Keratinocyte (primary cell): ENCODE data around the gene GSTA2. TPM values are rescaled to one million over a fixed set of nuclear protein-coding genes. Genes with fewer than 3 reads are reported as not detected.

Experiments
- DNase-seq: peaks from one replicate; pipeline ENCODE4 v3.0.0-alpha.2; 2011; ENCODE audit warnings: low read depth, missing footprints, low spot score
- FAIRE-seq: peaks from 2 replicates; lab custom pipeline; 2011; peaks lifted over from hg19 to GRCh38; lab: Jason Lieb, UNC
- H2AFZ ChIP-seq: 2 replicates; pipeline ENCODE4 v1.6.0; 2012; ENCODE audit warnings: low read length, control low read depth, inconsistent platforms; ENCODE audit not compliant: control insufficient read depth
- H3K27ac ChIP-seq: 2 replicates; pipeline ENCODE4 v1.5.1; 2011; ENCODE audit warnings: low read length; ENCODE audit not compliant: control insufficient read depth, insufficient read depth
- H3K27me3 ChIP-seq: 3 replicates; pipeline ENCODE4 v1.6.0; 2011; ENCODE audit warnings: low read length; ENCODE audit not compliant: control insufficient read depth, insufficient read depth; ENCODE audit errors: extremely low read depth
- H3K36me3 ChIP-seq, 2 experiments: 2 replicates in 1 of 2; 3 replicates in 1 of 2; pipeline ENCODE4 v1.5.1; 2011; ENCODE audit warnings: low read length in 2 of 2, mild to moderate bottlenecking in 1 of 2; ENCODE audit not compliant: control insufficient read depth in 2 of 2, insufficient read depth in 2 of 2; ENCODE audit errors: extremely low read depth in 1 of 2
- H3K4me1 ChIP-seq: 3 replicates; pipeline ENCODE4 v1.5.1; 2011; ENCODE audit warnings: low read length; ENCODE audit not compliant: control insufficient read depth, insufficient read depth; ENCODE audit errors: extremely low read depth
- H3K4me2 ChIP-seq: 3 replicates; pipeline ENCODE4 v1.6.0; 2011; ENCODE audit warnings: low read depth, low read length; ENCODE audit not compliant: control insufficient read depth, insufficient read depth; ENCODE audit errors: extremely low read depth
- H3K4me3 ChIP-seq, 3 experiments: fragments of 200-600 bp in 1 of 3; sonication (generic) in 1 of 3; 2 replicates in 2 of 3; 3 replicates in 1 of 3; pipeline ENCODE4 v1.5.1; 2011 to 2016; ENCODE audit warnings: low read length in 3 of 3, mild to moderate bottlenecking in 3 of 3, control low read depth in 2 of 3, inconsistent platforms in 1 of 3, low read depth in 1 of 3, mixed read lengths in 1 of 3, mixed run types in 1 of 3, moderate library complexity in 1 of 3; ENCODE audit not compliant: control insufficient read depth in 2 of 3, insufficient read depth in 2 of 3; ENCODE audit errors: extremely low read depth in 1 of 3
- H3K79me2 ChIP-seq: 2 replicates; pipeline ENCODE4 v1.6.0; 2012; ENCODE audit warnings: low read length; ENCODE audit not compliant: control insufficient read depth, insufficient read depth
- H3K9ac ChIP-seq: 3 replicates; pipeline ENCODE4 v1.6.0; 2011; ENCODE audit warnings: low read length; ENCODE audit not compliant: control insufficient read depth, insufficient read depth; ENCODE audit errors: extremely low read depth
- H3K9me1 ChIP-seq: 3 replicates; pipeline ENCODE4 v1.6.0; 2011; ENCODE audit warnings: low read length; ENCODE audit not compliant: control insufficient read depth, insufficient read depth; ENCODE audit errors: extremely low read depth
- H3K9me3 ChIP-seq: 2 replicates; pipeline ENCODE4 v1.5.1; 2012; ENCODE audit warnings: low read depth, low read length; ENCODE audit not compliant: control insufficient read depth
- H4K20me1 ChIP-seq: 3 replicates; pipeline ENCODE4 v1.6.0; 2011; ENCODE audit warnings: low read length; ENCODE audit not compliant: control insufficient read depth, insufficient read depth; ENCODE audit errors: extremely low read depth
- CTCF ChIP-seq, 3 experiments: IDR thresholded peaks in 1 of 3; conservative IDR thresholded peaks in 1 of 3; optimal IDR thresholded peaks in 1 of 3; 2 replicates in 2 of 3; 3 replicates in 1 of 3; pipeline versions ENCODE3 to v1.5.1; 2011; ENCODE audit warnings: low read length in 3 of 3, mild to moderate bottlenecking in 3 of 3, moderate library complexity in 2 of 3, control low read depth in 1 of 3, inconsistent platforms in 1 of 3; ENCODE audit not compliant: insufficient read depth in 2 of 3; ENCODE audit errors: extremely low read depth in 1 of 3
- EZH2 ChIP-seq: IDR thresholded peaks from one replicate; pipeline ENCODE4 v1.6.1; 2012; ENCODE audit warnings: inconsistent platforms, mild to moderate bottlenecking, low read length, moderate library complexity
- dilution Hi-C: fragments of 300-500 bp; cut with MboI; formaldehyde crosslinking; loops from one replicate; pipeline ENCODE4 v1.7.0; 2020; ENCODE audit warnings: low sequenced_read_pairs; ENCODE audit not compliant: extremely low pct_ligation_motif_present
- polyA plus RNA-seq, 5 experiments: library from polyadenylated mRNA; depleted of rRNA in 3 of 5; stranded (reverse) in 3 of 5; stranded (forward) in 1 of 5; unstranded in 1 of 5; fragments of >200 nt; gene quantifications; 1 replicate in 1 of 5; 2 replicates in 3 of 5; 3 replicates in 1 of 5; pipeline versions ENCODE4 v1.2.1 to v1.2.3, GENCODE V29; 2011 to 2012; ENCODE audit warnings: missing spikeins in 2 of 5, low read depth in 1 of 5, low replicate concordance in 1 of 5

GSTA2 gene
- polyA plus RNA-seq, 1 donor (not counting 4 experiments of a cell fraction or from before 2014, with no cell fraction given): not detected

GRCh38 chr6:52726193-52726542 lies 37.1 kb downstream of the GSTA2 start:
- Histone ChIP-seq H3K79me2 (no peaks in the 10 kb centered on the region), H3K4me2 (no peak overlapping the region), H3K27ac (no peak overlapping the region), H2AFZ (no peak overlapping the region), H3K9me1 (no peaks in the 10 kb centered on the region), H3K27me3 (no peaks in the 10 kb centered on the region), H3K9ac (no peak overlapping the region), H3K9me3 (no peaks in the 10 kb centered on the region), H3K36me3 (no peaks in the 10 kb centered on the region), H4K20me1 (no peaks in the 10 kb centered on the region), H3K4me1 (peaks cover 11% of the 10 kb centered on the region), H3K4me3 (no peak overlapping the region)
- TF ChIP-seq EZH2 (no peak), CTCF (optimal IDR thresholded peaks at IDR 0.05 in 1 of 3, IDR thresholded peaks at IDR 0.05 in 1 of 3, conservative IDR thresholded peaks at IDR 0.05 in 1 of 3; ENCODE audit: extremely low read depth in 1 of 3, insufficient read depth in 2 of 3, low read length in 3 of 3) (no peak)
- DNase-seq (no peak), FAIRE-seq (no peak)
- dilution Hi-C loops: no loop called here

- no peak overlapping the region for H2AFZ ChIP-seq
- peak overlapping the region; percentile 23 for H3K4me2 ChIP-seq
- peaks cover 11% of the 10 kb centered on the region for H3K4me1 ChIP-seq
- H3K27me3 ChIP-seq: no peaks in the 10 kb centered on the region
- H3K4me3 ChIP-seq: no peak overlapping the region
- no peak for DNase-seq
- H4K20me1 ChIP-seq: no peaks in the 10 kb centered on the region
- H3K79me2 ChIP-seq: no peaks in the 10 kb centered on the region
- dilution Hi-C loops: no loop called here
- H3K9me3 ChIP-seq: no peaks in the 10 kb centered on the region
- H3K36me3 ChIP-seq: no peaks in the 10 kb centered on the region
- FAIRE-seq: peak; percentile 43
- no peak overlapping the region for H3K9ac ChIP-seq
- H3K9me1 ChIP-seq: no peaks in the 10 kb centered on the region
- TF ChIP-seq CTCF (optimal IDR thresholded peaks at IDR 0.05 in 1 of 3, IDR thresholded peaks at IDR 0.05 in 1 of 3, conservative IDR thresholded peaks at IDR 0.05 in 1 of 3; ENCODE audit: extremely low read depth in 1 of 3, insufficient read depth in 2 of 3, low read length in 3 of 3) (no peak), EZH2 (no peak)
- no peak overlapping the region for H3K27ac ChIP-seq
Measured at GRCh38 chr6:52725535-52726192, 37.6 kb downstream of the GSTA2 start.
